SK-N-MC (cell line): ENCODE results near the gene CABLES2.

Source experiments
- EZH2 ChIP-seq: fragments of 200-600 bp; sonication (generic); IDR thresholded peaks from one replicate; pipeline ENCODE4 v1.6.1; 2017; ENCODE audit warnings: antibody characterized with exemption
- FOXP2 ChIP-seq: optimal IDR thresholded peaks from 2 replicates; pipeline ENCODE3; 2011; ENCODE audit warnings: mild to moderate bottlenecking, moderate library complexity; ENCODE audit not compliant: insufficient read depth; ENCODE audit errors: extremely low read length, control extremely low read depth
- POLR2AphosphoS5 ChIP-seq: IDR thresholded peaks from 2 replicates; pipeline ENCODE4 v1.6.1; 2012; ENCODE audit warnings: mild to moderate bottlenecking, low read depth, low read length, borderline replicate concordance

DNA sequence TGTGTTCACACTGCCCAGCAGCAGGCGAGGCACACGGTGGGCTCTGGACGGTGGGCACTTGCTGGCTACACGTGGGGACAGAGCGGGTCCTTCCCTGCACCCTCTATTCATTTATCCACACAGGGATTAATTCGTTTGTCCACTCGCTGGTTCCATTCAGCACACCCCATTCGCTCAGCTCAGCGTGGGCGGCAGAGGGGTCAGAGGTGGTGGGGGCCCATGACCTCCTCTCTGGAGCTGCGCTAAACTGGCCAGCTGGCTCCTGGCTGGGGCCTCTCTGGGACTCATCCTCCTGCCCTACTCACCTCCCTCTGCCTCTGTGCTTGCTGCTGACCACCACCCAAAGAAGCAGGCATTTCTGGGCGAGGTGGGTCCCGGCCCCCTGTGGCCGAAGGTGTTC, 41.7 kb upstream of the CABLES2 start:
- TF ChIP-seq POLR2AphosphoS5 (no peak), EZH2 (no peak), FOXP2 (no peak)
